Measurements from ENCODE around the gene KCNA5. TPM values are rescaled to one million over a fixed set of nuclear protein-coding genes. Genes with fewer than 3 reads are reported as not detected.

KCNA5 gene
- total RNA-seq, 1 donor from 2014 or later, result 1.2 TPM

DNA sequence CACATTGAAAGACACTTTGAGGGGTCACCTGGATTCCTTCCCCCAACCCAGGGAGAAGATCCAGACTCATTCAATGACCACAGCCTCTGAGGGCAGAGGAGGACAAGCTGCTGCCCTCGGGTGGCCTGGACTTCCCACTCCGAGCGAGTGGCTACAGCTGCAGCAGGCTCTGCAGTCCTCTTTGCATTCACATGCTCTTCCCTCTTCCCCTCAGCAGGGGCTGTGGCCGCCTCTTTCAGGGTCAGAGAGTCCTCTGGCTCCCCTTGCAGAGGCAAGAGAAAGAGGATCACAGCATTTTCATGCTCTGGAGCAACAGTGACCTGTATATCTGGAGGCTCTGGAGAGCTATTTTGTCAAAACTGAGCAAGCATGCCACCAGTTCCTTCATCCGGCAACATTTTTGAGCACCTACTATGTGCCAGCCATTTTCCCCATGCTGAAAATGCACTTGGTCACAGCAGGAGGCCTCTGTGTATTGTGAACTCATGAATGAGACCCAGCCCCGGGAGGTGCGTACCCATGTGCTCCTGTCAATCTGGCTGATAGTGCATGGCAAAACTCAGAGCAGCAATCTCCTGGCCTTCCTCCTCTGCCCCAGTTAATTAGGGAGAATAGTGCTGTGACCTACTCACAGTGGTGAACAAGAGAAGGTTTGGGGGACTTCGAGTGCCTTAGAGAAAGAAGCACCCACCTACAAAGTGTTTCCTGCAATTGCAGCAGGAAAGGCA is 42.9 kb upstream of the KCNA5 start:
- no peak for DNase-seq (ENCODE audit: low spot score)

DNA sequence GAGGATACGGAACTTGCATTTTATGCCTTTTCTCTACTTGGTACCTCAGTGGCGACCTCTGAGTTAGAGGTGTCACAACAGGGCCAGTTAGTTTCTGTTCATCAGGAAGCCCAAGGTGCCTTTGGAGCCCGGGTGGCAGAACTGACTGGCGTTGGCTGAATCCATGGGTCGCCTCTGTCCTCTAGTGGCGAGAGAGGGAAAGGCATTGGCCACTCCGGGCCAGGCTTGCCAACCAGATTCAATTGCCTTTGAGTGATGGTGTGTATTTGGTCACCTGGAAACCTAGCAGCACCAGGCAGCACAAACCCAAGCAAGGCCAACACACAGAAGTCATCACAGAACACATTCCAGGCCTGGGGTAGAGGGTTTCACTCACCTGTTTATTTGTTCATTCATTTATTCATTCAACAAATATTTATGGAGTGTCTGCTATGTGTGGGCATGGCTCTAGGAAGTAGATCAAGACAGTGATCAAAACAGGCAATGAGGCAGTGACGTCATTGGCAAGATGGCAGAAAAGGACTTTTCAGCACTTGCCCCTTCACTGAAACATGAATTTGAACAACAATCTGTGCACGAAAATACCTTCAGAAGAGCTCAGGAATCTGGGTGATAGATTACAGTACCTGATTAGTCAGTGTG is 40.5 kb upstream of the KCNA5 start:
- H3K27me3 Mint-ChIP-seq (ENCODE audit: unreplicated experiment), result peaks cover 1% of the 10 kb centered on the region
- peak; percentile 78 for DNase-seq (ENCODE audit: low spot score)
- H3K36me3 Mint-ChIP-seq (ENCODE audit: low read depth, unreplicated experiment), result no peaks in the 10 kb centered on the region
- H3K9me3 Mint-ChIP-seq (ENCODE audit: unreplicated experiment), result no peaks in the 10 kb centered on the region
- H3K4me3 Mint-ChIP-seq (ENCODE audit: unreplicated experiment), result no peak overlapping the region
- peak; percentile 87 for TF ChIP-seq CTCF (IDR thresholded peaks at IDR 0.05; ENCODE audit: unreplicated experiment)
- no peaks in the 10 kb centered on the region for H3K4me1 Mint-ChIP-seq (ENCODE audit: unreplicated experiment)
- no peak overlapping the region for H3K27ac Mint-ChIP-seq (ENCODE audit: unreplicated experiment)

More for the DNA sequence above, 42.9 kb upstream of the KCNA5 start:
- Mint-ChIP-seq H3K9me3 (ENCODE audit: unreplicated experiment) (no peaks in the 10 kb centered on the region), H3K27ac (ENCODE audit: unreplicated experiment) (no peak overlapping the region), H3K4me3 (ENCODE audit: unreplicated experiment) (no peak overlapping the region), H3K36me3 (ENCODE audit: low read depth, unreplicated experiment) (no peaks in the 10 kb centered on the region), H3K4me1 (ENCODE audit: unreplicated experiment) (no peaks in the 10 kb centered on the region), H3K27me3 (ENCODE audit: unreplicated experiment) (peaks cover 1% of the 10 kb centered on the region)
- no peak for TF ChIP-seq CTCF (IDR thresholded peaks at IDR 0.05; ENCODE audit: unreplicated experiment)

GRCh38 chr12:5008661-5009060 is 35.0 kb upstream of the KCNA5 start:
- Mint-ChIP-seq H3K4me1 (ENCODE audit: unreplicated experiment) (peaks cover 3% of the 10 kb centered on the region), H3K27me3 (ENCODE audit: unreplicated experiment) (peaks cover 1% of the 10 kb centered on the region), H3K4me3 (ENCODE audit: unreplicated experiment) (no peak overlapping the region), H3K36me3 (ENCODE audit: low read depth, unreplicated experiment) (no peaks in the 10 kb centered on the region), H3K27ac (ENCODE audit: unreplicated experiment) (no peak overlapping the region), H3K9me3 (ENCODE audit: unreplicated experiment) (no peaks in the 10 kb centered on the region)
- DNase-seq (ENCODE audit: low spot score), result no peak
- no peak for TF ChIP-seq CTCF (IDR thresholded peaks at IDR 0.05; ENCODE audit: unreplicated experiment)

- H3K4me3 Mint-ChIP-seq (ENCODE audit: unreplicated experiment), result no peak overlapping the region
- H3K36me3 Mint-ChIP-seq (ENCODE audit: low read depth, unreplicated experiment), result no peaks in the 10 kb centered on the region
- no peak for DNase-seq (ENCODE audit: low spot score)
- H3K27me3 Mint-ChIP-seq (ENCODE audit: unreplicated experiment), result no peaks in the 10 kb centered on the region
- H3K9me3 Mint-ChIP-seq (ENCODE audit: unreplicated experiment), result no peaks in the 10 kb centered on the region
- no peak overlapping the region for H3K27ac Mint-ChIP-seq (ENCODE audit: unreplicated experiment)
- peaks cover 6% of the 10 kb centered on the region for H3K4me1 Mint-ChIP-seq (ENCODE audit: unreplicated experiment)
- TF ChIP-seq CTCF (IDR thresholded peaks at IDR 0.05; ENCODE audit: unreplicated experiment), result no peak
Measured at GRCh38 chr12:5010151-5010550, 33.5 kb upstream of the KCNA5 start.

DNA sequence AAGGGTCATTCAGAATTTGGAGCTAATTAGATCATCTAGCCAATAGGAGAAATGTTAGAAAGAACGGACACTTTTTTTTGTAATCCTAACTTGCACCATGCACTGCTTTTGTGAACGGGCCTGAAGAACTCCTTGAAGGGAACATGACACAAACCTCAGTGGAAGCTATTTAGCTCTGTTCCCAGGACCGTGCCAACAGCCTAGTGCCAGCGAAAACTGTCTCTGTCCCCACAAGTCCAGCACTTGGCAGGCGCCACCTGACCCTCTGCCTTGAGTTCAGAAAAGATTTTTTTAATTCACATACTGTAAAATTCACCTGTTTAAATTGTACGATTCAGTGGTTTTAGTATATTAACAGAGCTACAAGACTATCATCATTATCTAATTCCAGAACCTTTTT is 31.3 kb upstream of the KCNA5 start:
- H3K9me3 Mint-ChIP-seq (ENCODE audit: unreplicated experiment), result no peaks in the 10 kb centered on the region
- H3K4me3 Mint-ChIP-seq (ENCODE audit: unreplicated experiment), result no peak overlapping the region
- DNase-seq (ENCODE audit: low spot score), result no peak
- peaks cover 5% of the 10 kb centered on the region for H3K27me3 Mint-ChIP-seq (ENCODE audit: unreplicated experiment)
- no peak overlapping the region for H3K27ac Mint-ChIP-seq (ENCODE audit: unreplicated experiment)
- peaks cover 6% of the 10 kb centered on the region for H3K4me1 Mint-ChIP-seq (ENCODE audit: unreplicated experiment)
- TF ChIP-seq CTCF (IDR thresholded peaks at IDR 0.05; ENCODE audit: unreplicated experiment), result no peak
- no peaks in the 10 kb centered on the region for H3K36me3 Mint-ChIP-seq (ENCODE audit: low read depth, unreplicated experiment)
